Rectal smooth muscle tissue (tissue), 1 donor: ENCODE measurements around the gene NUDC.
A peak's percentile ranks its signal among the peaks of the same experiment; 100 is the strongest.
"Not testable (repeated sequence)": the region's sequence is repeated elsewhere in the genome, so short reads cannot be mapped to it uniquely, and the experiment has no call there.

Experiments used
- H3K27ac ChIP-seq: one replicate; pipeline ENCODE4 v1.7.0; 2013; ENCODE audit warnings: low read depth, low read length, inconsistent platforms
- H3K27me3 ChIP-seq: one replicate; pipeline ENCODE4 v1.7.0; 2013; ENCODE audit warnings: low read length; ENCODE audit not compliant: control insufficient read depth, insufficient read depth
- H3K36me3 ChIP-seq: one replicate; pipeline ENCODE4 v1.7.0; 2013; ENCODE audit warnings: low read length; ENCODE audit not compliant: control insufficient read depth, insufficient read depth
- H3K4me1 ChIP-seq: one replicate; pipeline ENCODE4 v1.7.0; 2013; ENCODE audit warnings: low read length; ENCODE audit not compliant: control insufficient read depth, insufficient read depth
- H3K4me3 ChIP-seq: one replicate; pipeline ENCODE4 v1.7.0; 2013; ENCODE audit warnings: low read length
- H3K9ac ChIP-seq: one replicate; pipeline ENCODE4 v1.7.0; 2013; ENCODE audit warnings: low read length

NUDC gene

DNA sequence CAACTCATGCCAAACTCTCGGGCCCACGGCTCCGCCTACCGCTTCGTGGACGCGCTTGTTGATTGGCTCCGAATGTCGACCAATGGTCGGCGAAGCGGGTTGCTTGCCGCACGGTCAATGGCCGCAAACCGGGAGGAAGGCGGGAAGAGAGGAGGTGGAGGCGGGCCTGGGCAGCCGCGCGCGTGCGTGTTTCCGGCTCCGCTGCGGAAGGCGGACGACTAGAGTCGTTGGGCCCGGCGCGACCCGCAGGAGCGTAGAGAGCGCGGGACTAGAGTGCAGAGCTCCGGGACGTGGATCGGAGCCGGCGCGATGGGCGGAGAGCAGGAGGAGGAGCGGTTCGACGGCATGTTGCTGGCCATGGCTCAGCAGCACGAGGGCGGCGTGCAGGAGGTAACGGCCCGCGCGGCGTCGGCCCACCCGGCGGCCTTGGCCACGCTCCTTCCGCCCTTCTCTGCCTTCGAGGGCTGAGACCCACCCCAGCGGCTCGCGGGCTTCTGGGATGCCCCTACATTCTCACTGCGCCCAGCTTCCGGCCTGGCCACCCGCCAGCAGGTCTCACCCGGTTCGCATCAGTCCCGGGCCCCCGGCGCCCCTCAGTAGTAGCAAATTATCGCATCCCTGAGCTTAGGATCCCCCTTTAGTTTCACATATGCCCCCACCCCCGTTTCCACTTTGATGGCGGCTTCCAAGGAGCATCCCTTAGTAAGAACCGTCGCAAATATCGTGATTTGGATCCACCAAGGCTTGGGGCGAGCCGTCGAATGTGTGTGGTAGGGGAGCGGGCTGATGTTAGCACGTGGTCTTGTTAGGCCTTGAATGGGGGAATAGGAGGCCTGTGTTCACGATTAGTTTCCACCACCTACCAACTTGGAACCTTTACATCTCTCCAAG is at the start of gene NUDC:
Gene NUDC (plus strand): TSS at position 204 of the 891 bp plus-strand sequence. CDS start 106 bp downstream, at position 310.
- H3K36me3 ChIP-seq = peaks cover 7% of the 10 kb centered on the region
- peaks cover 11% of the 10 kb centered on the region for H3K4me1 ChIP-seq
- H3K9ac ChIP-seq = peak within 1 kb of the TSS; percentile 69
- peak within 1 kb of the TSS; percentile 88 for H3K27ac ChIP-seq
- H3K27me3 ChIP-seq = no peaks in the 10 kb centered on the region
- H3K4me3 ChIP-seq = peak within 1 kb of the TSS; percentile 92

DNA sequence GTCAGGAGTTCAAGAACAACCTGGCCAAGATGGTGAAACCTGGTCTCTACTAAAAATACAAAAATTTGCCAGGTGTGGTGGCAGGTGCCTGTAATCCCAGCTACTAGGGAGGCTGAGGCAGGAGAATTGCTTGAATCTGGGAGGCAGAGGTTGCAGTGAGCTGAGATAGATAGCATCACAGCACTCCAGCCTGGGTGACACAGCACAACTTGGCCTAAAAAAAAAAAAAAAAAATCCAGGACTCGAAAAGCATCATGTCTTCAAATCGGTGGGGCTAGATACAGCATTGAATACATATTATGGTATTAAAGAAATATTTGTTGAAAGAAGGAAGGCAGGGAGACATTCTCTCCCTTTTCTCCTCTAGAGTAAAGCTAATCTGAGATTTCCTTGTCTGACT is 48.4 kb upstream of the NUDC start:
- H3K27ac ChIP-seq, H3K4me1 ChIP-seq, H3K9ac ChIP-seq, H3K27me3 ChIP-seq, H3K4me3 ChIP-seq, H3K36me3 ChIP-seq: not testable (repeated sequence)

GRCh38 chr1:26874896-26875295 is 46.6 kb upstream of the NUDC start:
- Histone ChIP-seq H3K36me3 (peaks cover 8% of the 10 kb centered on the region), H3K27me3 (no peaks in the 10 kb centered on the region), H3K4me3 (no peak overlapping the region), H3K27ac (no peak overlapping the region), H3K4me1 (no peaks in the 10 kb centered on the region), H3K9ac (no peak overlapping the region)

DNA sequence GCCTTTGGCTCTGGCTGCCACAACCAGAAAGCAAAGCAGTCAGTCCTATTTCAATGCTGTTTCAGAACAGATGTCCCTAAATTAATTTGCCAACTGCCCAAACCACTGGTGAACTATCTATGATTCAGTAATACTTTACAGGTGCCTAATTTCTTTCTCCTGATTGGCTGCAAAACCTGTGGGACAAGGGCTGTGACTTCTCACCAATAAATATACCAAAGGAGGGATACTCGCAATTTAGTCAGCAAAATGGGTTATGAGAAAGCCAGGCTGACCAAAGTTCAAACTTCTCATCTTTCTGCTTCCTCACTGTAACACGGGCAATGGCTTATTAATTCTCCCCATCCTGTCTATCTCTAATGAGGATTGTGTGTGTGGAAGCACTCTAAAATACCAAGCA is 44.2 kb upstream of the NUDC start:
- Histone ChIP-seq H3K4me1 (no peaks in the 10 kb centered on the region), H3K27ac (no peak overlapping the region), H3K4me3 (no peak overlapping the region), H3K9ac (no peak overlapping the region), H3K27me3 (no peaks in the 10 kb centered on the region), H3K36me3 (peaks cover 18% of the 10 kb centered on the region)

- Histone ChIP-seq H3K9ac (no peak overlapping the region), H3K36me3 (peaks cover 37% of the 10 kb centered on the region), H3K4me1 (no peaks in the 10 kb centered on the region)
These were observed 41.8 kb upstream of the NUDC start for GRCh38 chr1:26879793-26880192.

GRCh38 chr1:26881611-26882010 is 39.9 kb upstream of the NUDC start:
- not testable (repeated sequence) for H3K27ac ChIP-seq, H3K9ac ChIP-seq, H3K4me3 ChIP-seq, H3K4me1 ChIP-seq, H3K27me3 ChIP-seq
- H3K36me3 ChIP-seq = peaks cover 46% of the 10 kb centered on the region

More at GRCh38 chr1:26879793-26880192, 41.8 kb upstream of the NUDC start:
- Histone ChIP-seq H3K4me3 (no peak overlapping the region), H3K27ac (no peak overlapping the region), H3K27me3 (no peaks in the 10 kb centered on the region)

- Histone ChIP-seq H3K27me3 (no peaks in the 10 kb centered on the region), H3K4me3 (no peak overlapping the region), H3K9ac (no peak overlapping the region), H3K4me1 (no peaks in the 10 kb centered on the region), H3K36me3 (peaks cover 46% of the 10 kb centered on the region), H3K27ac (no peak overlapping the region)
These were observed 38.7 kb upstream of the NUDC start for GRCh38 chr1:26882696-26883463.

DNA sequence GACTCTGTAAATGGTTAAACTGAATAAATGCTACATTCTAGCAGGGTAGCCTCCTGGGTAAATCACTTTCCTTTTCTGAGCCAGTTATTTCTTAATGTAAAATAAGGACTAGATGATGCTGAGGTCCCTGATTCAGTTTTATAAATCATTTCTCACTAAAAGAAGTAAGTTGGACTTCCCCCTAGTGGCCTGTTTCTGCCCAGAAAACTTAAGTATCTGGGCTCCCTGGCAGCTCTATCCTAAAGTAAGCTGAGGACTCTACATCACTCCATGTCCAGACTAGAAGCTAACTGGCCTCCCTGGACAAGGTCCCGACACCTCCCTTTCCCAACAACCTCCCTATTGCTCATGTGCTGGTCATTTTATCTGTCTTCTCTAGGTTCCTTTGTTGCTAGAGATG is 34.4 kb upstream of the NUDC start:
- Histone ChIP-seq H3K9ac (no peak overlapping the region), H3K27me3 (no peaks in the 10 kb centered on the region), H3K4me3 (no peak overlapping the region), H3K27ac (no peak overlapping the region), H3K36me3 (peaks cover 36% of the 10 kb centered on the region), H3K4me1 (peaks cover 9% of the 10 kb centered on the region)

- H3K4me1 ChIP-seq = peaks cover 9% of the 10 kb centered on the region
- peaks cover 33% of the 10 kb centered on the region for H3K36me3 ChIP-seq
- no peak overlapping the region for H3K4me3 ChIP-seq
- H3K27me3 ChIP-seq = no peaks in the 10 kb centered on the region
- H3K27ac ChIP-seq = no peak overlapping the region
- H3K9ac ChIP-seq = no peak overlapping the region
These were observed 33.3 kb upstream of the NUDC start for GRCh38 chr1:26888231-26888630.

DNA sequence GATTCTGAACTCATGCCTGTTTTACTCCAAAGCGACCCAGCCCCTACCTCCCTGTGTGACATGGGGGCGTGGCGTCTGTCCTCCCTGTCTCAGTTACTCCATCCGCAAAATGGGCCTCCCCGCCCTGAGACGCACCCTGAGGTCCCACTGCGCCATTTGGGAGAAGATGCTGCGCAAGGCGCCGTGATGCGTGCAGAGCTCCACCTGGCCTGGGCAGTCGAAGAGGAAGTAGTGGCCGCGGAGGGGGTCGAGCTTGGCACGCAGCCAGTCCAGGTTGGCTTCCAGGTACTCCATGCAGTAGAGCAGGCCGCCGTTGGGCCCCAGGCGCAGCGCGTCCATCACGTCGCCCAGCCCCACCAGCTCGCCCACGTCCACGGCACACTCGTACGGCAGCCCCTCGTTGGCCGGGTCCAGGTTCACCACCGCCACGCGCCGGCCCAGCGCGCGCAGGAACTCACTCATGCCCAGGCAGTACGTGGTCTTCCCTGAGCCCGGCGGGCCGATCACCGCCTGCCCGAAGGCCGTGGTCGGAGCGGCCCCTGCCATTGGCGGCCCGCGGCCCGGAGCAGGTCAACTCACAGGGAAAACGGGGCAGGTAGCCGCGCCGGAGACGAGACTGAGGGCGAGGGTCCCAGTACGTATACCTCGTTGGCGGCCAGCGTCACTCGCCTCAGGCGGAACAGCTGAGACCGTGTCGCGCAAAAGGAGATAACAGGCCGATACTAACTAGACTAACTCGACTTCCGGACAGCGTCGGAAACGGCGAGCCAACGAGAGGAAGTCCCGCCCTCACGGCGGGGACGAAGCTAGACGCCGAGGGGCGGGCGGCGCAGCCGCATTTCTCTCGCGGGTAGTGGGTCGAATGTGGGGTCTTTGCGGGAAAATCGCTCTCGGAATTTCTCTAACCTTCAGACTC is 31.7 kb upstream of the NUDC start, which contains the start of gene GPN2:
Gene GPN2 (minus strand): TSS at position 733 of the 916 bp plus-strand sequence. CDS start 187 bp downstream, at position 546.
- Histone ChIP-seq H3K36me3 (peaks cover 31% of the 10 kb centered on the region), H3K9ac (peak within 1 kb of the TSS; percentile 95), H3K27ac (peak within 1 kb of the TSS; percentile 95), H3K4me3 (peak within 1 kb of the TSS; percentile 96), H3K27me3 (no peaks in the 10 kb centered on the region), H3K4me1 (peaks cover 9% of the 10 kb centered on the region)

- peak overlapping the region; percentile 96 for H3K4me3 ChIP-seq
- H3K36me3 ChIP-seq = peaks cover 30% of the 10 kb centered on the region
- no peaks in the 10 kb centered on the region for H3K27me3 ChIP-seq
- H3K27ac ChIP-seq = peak overlapping the region; percentile 95
- peaks cover 9% of the 10 kb centered on the region for H3K4me1 ChIP-seq
- peak overlapping the region; percentile 95 for H3K9ac ChIP-seq
These were observed 31.1 kb upstream of the NUDC start for GRCh38 chr1:26890467-26890796.

DNA sequence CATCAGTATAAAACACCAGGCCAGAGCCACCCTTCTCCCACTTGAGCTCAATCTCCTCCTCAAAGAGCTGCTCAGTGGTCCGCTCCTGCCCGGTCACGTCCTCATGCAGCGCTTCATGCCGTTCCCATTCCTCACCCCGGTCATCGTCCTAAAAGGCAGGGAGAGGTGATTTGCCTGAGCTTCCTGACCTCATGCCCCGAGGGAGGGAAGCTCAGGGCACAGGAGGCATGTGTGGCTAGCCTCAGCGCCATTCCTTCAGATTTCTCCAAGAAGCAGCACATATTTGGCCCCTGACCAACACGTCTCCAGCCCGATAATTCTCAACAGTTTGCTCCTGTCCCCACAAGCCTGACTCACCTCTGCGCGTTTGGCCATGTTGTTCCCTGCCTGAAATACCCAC is 27.3 kb upstream of the NUDC start:
- peaks cover 26% of the 10 kb centered on the region for H3K36me3 ChIP-seq
- H3K4me1 ChIP-seq = peaks cover 7% of the 10 kb centered on the region
- H3K27ac ChIP-seq = no peak overlapping the region
- no peak overlapping the region for H3K4me3 ChIP-seq
- H3K27me3 ChIP-seq = no peaks in the 10 kb centered on the region
- no peak overlapping the region for H3K9ac ChIP-seq
